Ascending aorta (tissue), 2 donors: Measurements from ENCODE around the gene SNX30. TPM values are rescaled to one million over a fixed set of nuclear protein-coding genes. Genes with fewer than 3 reads are reported as not detected.
A peak's percentile ranks its signal among the peaks of the same experiment; 100 is the strongest.

Experiments used
- DNase-seq, 2 donors: peaks; one replicate each; pipeline ENCODE4 v3.0.0-alpha.2; 2019; ENCODE audit warnings: low spot score in 2 of 2
- H3K27ac ChIP-seq, 2 donors: fragments of 200-600 bp; sonication (generic); one replicate each; pipeline ENCODE4 v1.5.1; 2016 to 2017; ENCODE audit warnings: mild to moderate bottlenecking in 1 of 2
- H3K27me3 ChIP-seq: fragments of 200-600 bp; sonication (generic); one replicate; pipeline ENCODE4 v1.5.1; 2017
- H3K36me3 ChIP-seq, 2 donors: fragments of 200-600 bp; sonication (generic); one replicate each; pipeline ENCODE4 v1.5.1; 2016
- H3K4me1 ChIP-seq, 2 donors: fragments of 200-600 bp; sonication (generic); one replicate each; pipeline ENCODE4 v1.5.1; 2016 to 2017; ENCODE audit warnings: mild to moderate bottlenecking in 1 of 2
- H3K4me3 ChIP-seq, 2 donors: fragments of 200-600 bp; sonication (generic); one replicate each; pipeline ENCODE4 v1.5.1; 2016 to 2017; ENCODE audit warnings: mild to moderate bottlenecking in 1 of 2
- H3K9me3 ChIP-seq, 2 donors: fragments of 200-600 bp; sonication (generic); one replicate each; pipeline ENCODE4 v1.5.1; 2016
- CTCF ChIP-seq, 3 experiments: fragments of 200-600 bp in 2 of 3; fragments of 450-650 bp in 1 of 3; sonication (generic) in 2 of 3; IDR thresholded peaks; one replicate each; pipeline ENCODE4 v1.5.1; 2016 to 2019; ENCODE audit warnings: antibody characterized with exemption in 3 of 3, mild to moderate bottlenecking in 1 of 3, moderate library complexity in 1 of 3
- intact Hi-C: fragments of 100-400 bp; cut with DNase I; formaldehyde crosslinking; loops from one replicate; pipeline ENCODE4 v1.15.1; 2023
- total RNA-seq: library from RNA; depleted of rRNA; stranded (reverse); fragments of >200 nt; gene quantifications from one replicate; pipeline ENCODE4 v1.1.0, GENCODE V29; 2016

The SNX30 gene
- total RNA-seq, 1 donor from 2014 or later = 4.7 TPM

- no peak for DNase-seq
- Histone ChIP-seq H3K4me1 (peaks cover 4 to 14% of the 10 kb centered on the region in 2 donors), H3K36me3 (no peaks in the 10 kb centered on the region), H3K27ac (no peak overlapping the region), H3K9me3 (no peaks in the 10 kb centered on the region), H3K27me3 (no peaks in the 10 kb centered on the region), H3K4me3 (no peak overlapping the region)
- intact Hi-C loops = no loop called here
- no peak for TF ChIP-seq CTCF (IDR thresholded peaks at IDR 0.05)
Observed at GRCh38 chr9:112747094-112747493, 3.5 kb upstream of the SNX30 start.

- Histone ChIP-seq H3K4me3 (peak overlapping the region; percentile 84 to 98), H3K27me3 (no peaks in the 10 kb centered on the region), H3K4me1 (peaks cover 14 to 39% of the 10 kb centered on the region in 2 donors), H3K9me3 (no peaks in the 10 kb centered on the region), H3K36me3 (no peaks in the 10 kb centered on the region), H3K27ac (peak overlapping the region; percentile 74 to 93)
- intact Hi-C loops = loop anchor here (1.0 to 10.0 kb wide), 7 partner anchors 32 to 418 kb away; partner anchors contain the start of genes HSDL2, INIP, KIAA1958 and PTBP3
- peak in 1 of 3 experiments; percentile 3 for TF ChIP-seq CTCF (IDR thresholded peaks at IDR 0.05)
- DNase-seq = no peak
Observed at GRCh38 chr9:112750764-112751055, 150 bp downstream of the SNX30 start.

- Histone ChIP-seq H3K9me3 (no peaks in the 10 kb centered on the region), H3K27me3 (no peaks in the 10 kb centered on the region), H3K4me3 (peak overlapping the region; percentile 84 to 98), H3K36me3 (no peaks in the 10 kb centered on the region), H3K4me1 (peaks cover 14 to 41% of the 10 kb centered on the region in 2 donors), H3K27ac (peak overlapping the region; percentile 74 to 93)
- TF ChIP-seq CTCF (IDR thresholded peaks at IDR 0.05) = peak in 1 of 3 experiments; percentile 1
- intact Hi-C loops = loop anchor here (2.0 to 10.0 kb wide), 6 partner anchors 41 to 418 kb away; partner anchors contain the start of genes HSDL2, KIAA1958, PTBP3 and ZFP37
- DNase-seq = peak in 1 of 2 donors; percentile 75
Observed at GRCh38 chr9:112751056-112751795, 666 bp downstream of the SNX30 start.

GRCh38 chr9:112752334-112753125, 2.0 kb downstream of the SNX30 start:
- Histone ChIP-seq H3K9me3 (no peaks in the 10 kb centered on the region), H3K4me3 (peak overlapping the region in 1 of 2 donors; percentile 98), H3K36me3 (no peaks in the 10 kb centered on the region), H3K4me1 (peaks cover 14 to 41% of the 10 kb centered on the region in 2 donors), H3K27me3 (no peaks in the 10 kb centered on the region), H3K27ac (peak overlapping the region in 1 of 2 donors; percentile 64)
- intact Hi-C loops = loop anchor here (5.0 to 10.0 kb wide), 3 partner anchors 40 to 302 kb away; partner anchors contain the start of genes KIAA1958 and ZFP37
- DNase-seq = no peak
- TF ChIP-seq CTCF (IDR thresholded peaks at IDR 0.05) = no peak

GRCh38 chr9:112753725-112754124, 3.2 kb downstream of the SNX30 start:
- peak in 1 of 2 donors; percentile 77 for DNase-seq
- peak overlapping the region; percentile 51 to 64 for H3K27ac ChIP-seq
- intact Hi-C loops = loop anchor here (5.0 to 10.0 kb wide), 3 partner anchors 39 to 301 kb away; partner anchors contain the start of genes KIAA1958 and ZFP37

More at GRCh38 chr9:112753725-112754124, 3.2 kb downstream of the SNX30 start:
- Histone ChIP-seq H3K27me3 (no peaks in the 10 kb centered on the region), H3K36me3 (no peaks in the 10 kb centered on the region), H3K4me1 (peaks cover 14 to 41% of the 10 kb centered on the region in 2 donors), H3K9me3 (no peaks in the 10 kb centered on the region), H3K4me3 (no peak overlapping the region)
- no peak for TF ChIP-seq CTCF (IDR thresholded peaks at IDR 0.05)
